Lung (tissue), 12 donors: ENCODE results near the gene MACROD1. TPM values are rescaled to one million over a fixed set of nuclear protein-coding genes. Genes with fewer than 3 reads are reported as not detected.

Source experiments
- ATAC-seq: fragments of 200-7000 bp; cut with Tn5 transposase; one replicate; pipeline ENCODE4 v1.9.1; 2020; ENCODE audit warnings: moderate number of reproducible peaks; ENCODE audit not compliant: insufficient read depth, low FRiP score
- DNase-seq, 3 donors: peaks; one replicate each; pipeline ENCODE4 v3.0.0-alpha.2; 2013 to 2017
- H3K27ac ChIP-seq, 2 donors: one replicate each; pipeline ENCODE4 v1.5.1; 2013; ENCODE audit warnings: mild to moderate bottlenecking in 2 of 2, moderate library complexity in 2 of 2, control low read depth in 1 of 2, inconsistent platforms in 1 of 2, low read depth in 1 of 2, low read length in 1 of 2
- H3K27me3 ChIP-seq, 3 donors: one replicate each; pipeline ENCODE4 v1.5.1; 2013; ENCODE audit warnings: low read length in 2 of 3; ENCODE audit not compliant: control insufficient read depth in 3 of 3, insufficient read depth in 3 of 3
- H3K36me3 ChIP-seq, 4 donors: one replicate each; pipeline ENCODE4 v1.5.1; 2013; ENCODE audit warnings: low read length in 4 of 4, mild to moderate bottlenecking in 1 of 4, moderate library complexity in 1 of 4; ENCODE audit not compliant: control insufficient read depth in 4 of 4, insufficient read depth in 4 of 4
- H3K4me1 ChIP-seq, 5 donors: one replicate each; pipeline ENCODE4 v1.5.1; 2013; ENCODE audit warnings: low read length in 5 of 5, mild to moderate bottlenecking in 2 of 5, moderate library complexity in 1 of 5; ENCODE audit not compliant: control insufficient read depth in 5 of 5, insufficient read depth in 5 of 5
- H3K4me3 ChIP-seq: one replicate; pipeline ENCODE4 v1.5.1; 2013; ENCODE audit warnings: mild to moderate bottlenecking, control low read depth, moderate library complexity
- H3K9ac ChIP-seq, 2 donors: one replicate each; pipeline ENCODE4 v1.5.1; 2013; ENCODE audit warnings: low read length in 2 of 2, control low read depth in 1 of 2; ENCODE audit not compliant: insufficient read depth in 1 of 2
- H3K9me3 ChIP-seq, 4 donors: one replicate each; pipeline ENCODE4 v1.5.1; 2013; ENCODE audit warnings: low read length in 3 of 4, mild to moderate bottlenecking in 1 of 4, moderate library complexity in 1 of 4; ENCODE audit not compliant: control insufficient read depth in 4 of 4, insufficient read depth in 3 of 4
- WGBS, 2 donors: extraction: QIAGEN DNeasy Blood & Tissue Kit; methylation state at CpG; one replicate each; pipeline ENCODE4 v1.1.7; 2013; 5-methylcytosine and 5-hydroxymethylcytosine counted together
- polyA plus RNA-seq, 2 donors: library from polyadenylated mRNA; stranded (reverse); fragments of 200-250 nt; gene quantifications; one replicate each; pipeline ENCODE4 v1.2.1, GENCODE V29; 2013
- total RNA-seq, 2 donors: library from RNA; depleted of rRNA in 1 of 2; stranded (reverse); fragments of >200 nt in 1 of 2; gene quantifications; one replicate each; pipeline ENCODE4 v1.2.1, GENCODE V29; 2014 to 2021
- TF ChIP-seq, protein P1 (sequence below): IDR thresholded peaks from 2 replicates; pipeline ENCODE4 v1.5.1; 2012; ENCODE audit warnings: mild to moderate bottlenecking; ENCODE audit errors: control extremely low read depth, extremely low read depth
- donor health status: control.
- donor health status: control.
- donor health status: Bipolar disorder and iron deficiency.
- donor health status: healthy.
- donor health status: DM: yes; HTN: yes; CAD: no.

Gene MACROD1
- total and polyA plus RNA-seq, 4 donors, result 9.9 to 70.0 (median 19.0) TPM

DNA sequence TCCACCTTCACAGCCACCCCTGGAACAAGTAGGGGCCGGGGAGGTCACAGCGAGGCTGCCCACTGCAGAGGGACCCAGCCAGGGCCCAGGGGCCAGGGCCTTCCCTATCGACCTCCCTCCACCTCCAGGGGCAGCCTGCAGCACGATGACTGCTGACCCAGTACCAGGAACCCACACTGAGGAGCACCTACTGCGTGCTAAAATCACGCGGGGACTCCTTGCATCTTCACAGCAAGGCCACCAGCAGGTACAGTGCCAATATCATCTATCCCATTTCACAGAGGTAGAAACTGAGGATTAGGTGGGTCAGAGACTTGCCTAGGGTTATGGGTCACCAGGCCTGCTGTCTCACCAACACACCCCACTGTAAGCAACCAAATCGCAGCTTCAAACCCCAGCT, 14.6 kb downstream of the MACROD1 start:
- Histone ChIP-seq H3K36me3 (peaks cover 0 to 1% (median 0%) of the 10 kb centered on the region in 4 donors), H3K9ac (no peak overlapping the region), H3K9me3 (no peaks in the 10 kb centered on the region), H3K27ac (no peak overlapping the region), H3K4me3 (no peak overlapping the region), H3K27me3 (no peaks in the 10 kb centered on the region), H3K4me1 (peaks cover 0 to 28% (median 0%) of the 10 kb centered on the region in 5 donors)
- no peak for ATAC-seq
- no peak for DNase-seq
- TF ChIP-seq, protein P1, sequence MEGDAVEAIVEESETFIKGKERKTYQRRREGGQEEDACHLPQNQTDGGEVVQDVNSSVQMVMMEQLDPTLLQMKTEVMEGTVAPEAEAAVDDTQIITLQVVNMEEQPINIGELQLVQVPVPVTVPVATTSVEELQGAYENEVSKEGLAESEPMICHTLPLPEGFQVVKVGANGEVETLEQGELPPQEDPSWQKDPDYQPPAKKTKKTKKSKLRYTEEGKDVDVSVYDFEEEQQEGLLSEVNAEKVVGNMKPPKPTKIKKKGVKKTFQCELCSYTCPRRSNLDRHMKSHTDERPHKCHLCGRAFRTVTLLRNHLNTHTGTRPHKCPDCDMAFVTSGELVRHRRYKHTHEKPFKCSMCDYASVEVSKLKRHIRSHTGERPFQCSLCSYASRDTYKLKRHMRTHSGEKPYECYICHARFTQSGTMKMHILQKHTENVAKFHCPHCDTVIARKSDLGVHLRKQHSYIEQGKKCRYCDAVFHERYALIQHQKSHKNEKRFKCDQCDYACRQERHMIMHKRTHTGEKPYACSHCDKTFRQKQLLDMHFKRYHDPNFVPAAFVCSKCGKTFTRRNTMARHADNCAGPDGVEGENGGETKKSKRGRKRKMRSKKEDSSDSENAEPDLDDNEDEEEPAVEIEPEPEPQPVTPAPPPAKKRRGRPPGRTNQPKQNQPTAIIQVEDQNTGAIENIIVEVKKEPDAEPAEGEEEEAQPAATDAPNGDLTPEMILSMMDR, result no peak
- WGBS, 2 donors, result 93 to 94% methylated on average over 8 of the region's 8 CpGs

- Histone ChIP-seq H3K27me3 (no peaks in the 10 kb centered on the region), H3K4me3 (no peak overlapping the region), H3K36me3 (peaks cover 0 to 1% (median 0%) of the 10 kb centered on the region in 4 donors), H3K9me3 (no peaks in the 10 kb centered on the region), H3K27ac (peak overlapping the region in 1 of 2 donors; percentile 29), H3K4me1 (peaks cover 0 to 28% (median 0%) of the 10 kb centered on the region in 5 donors), H3K9ac (no peak overlapping the region)
- TF ChIP-seq, protein P1, result no peak
- ATAC-seq (no peak), DNase-seq (peak in 2 of 3 donors; percentile 16 to 47)
- WGBS, 2 donors, result 84 to 85% methylated on average over 24 of the region's 24 CpGs
Measured at GRCh38 chr11:64150481-64151239, 15.3 kb downstream of the MACROD1 start.

DNA sequence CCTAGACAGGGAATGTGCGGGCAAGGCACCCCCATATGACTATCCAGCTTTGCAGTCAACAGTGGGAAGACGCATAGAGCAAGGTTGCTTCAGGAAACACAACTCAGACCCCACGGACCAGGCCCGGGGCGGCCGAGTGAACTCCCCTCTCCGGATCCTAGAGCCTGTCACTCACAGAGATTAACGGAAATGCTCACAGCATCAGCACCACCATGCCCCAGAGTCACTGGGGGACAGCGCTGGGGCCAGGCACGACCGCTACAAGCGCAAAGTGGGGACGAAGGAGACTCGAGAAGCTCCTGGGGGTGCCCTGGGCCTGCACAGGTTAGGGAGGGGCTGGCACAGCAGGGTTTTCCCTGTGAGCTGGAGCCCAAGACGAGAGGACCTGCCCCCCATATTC, 15.9 kb downstream of the MACROD1 start:
- TF ChIP-seq, protein P1, result no peak
- H3K4me1 ChIP-seq, result peaks cover 0 to 28% (median 0%) of the 10 kb centered on the region in 5 donors
- no peak overlapping the region for H3K27ac ChIP-seq
- no peak overlapping the region for H3K4me3 ChIP-seq
- whole genome bisulfite sequencing, 2 donors, result 92 to 93% methylated on average over 15 of the region's 15 CpGs
- DNase-seq (no peak), ATAC-seq (no peak)
- H3K36me3 ChIP-seq, result peaks cover 0 to 1% (median 0%) of the 10 kb centered on the region in 4 donors
- no peaks in the 10 kb centered on the region for H3K9me3 ChIP-seq
- no peaks in the 10 kb centered on the region for H3K27me3 ChIP-seq
- no peak overlapping the region for H3K9ac ChIP-seq
